Testis (tissue), 3 donors: ENCODE measurements around the gene SNAP23. TPM values are rescaled to one million over a fixed set of nuclear protein-coding genes. Genes with fewer than 3 reads are reported as not detected.

ENCODE experiments used
- DNase-seq: peaks from one replicate; pipeline ENCODE4 v3.0.0-alpha.2; 2019
- H3K27ac ChIP-seq, 2 donors: fragments of 200-600 bp; sonication (generic); one replicate each; pipeline ENCODE4 v1.5.1; 2019
- H3K27me3 ChIP-seq: fragments of 200-600 bp; sonication (generic); one replicate; pipeline ENCODE4 v1.5.1; 2019
- H3K36me3 ChIP-seq: fragments of 200-600 bp; sonication (generic); one replicate; pipeline ENCODE4 v1.5.1; 2017; ENCODE audit warnings: low read depth; ENCODE audit errors: missing control alignments
- H3K4me1 ChIP-seq: fragments of 200-600 bp; sonication (generic); one replicate; pipeline ENCODE4 v1.5.1; 2019
- H3K4me3 ChIP-seq, 2 donors: fragments of 200-600 bp; sonication (generic); one replicate each; pipeline ENCODE4 v1.5.1; 2017 to 2019
- H3K9me3 ChIP-seq: fragments of 200-600 bp; sonication (generic); one replicate; pipeline ENCODE4 v1.5.1; 2017
- POLR2A ChIP-seq: fragments of 450-650 bp; IDR thresholded peaks from one replicate; pipeline ENCODE4 v1.6.1; 2017; ENCODE audit warnings: antibody characterized with exemption, mild to moderate bottlenecking, moderate library complexity
- WGBS, 2 donors: methylation state at CpG; one replicate each; pipeline ENCODE4 v1.1.5; 2018; 5-methylcytosine and 5-hydroxymethylcytosine counted together
- intact Hi-C: fragments of 100-400 bp; cut with DNase I; formaldehyde crosslinking; loops from one replicate; pipeline ENCODE4 v1.15.1; 2023; ENCODE audit warnings: low total_unique reads
- polyA plus RNA-seq: library from polyadenylated mRNA; stranded (reverse); fragments of 350-450 nt; fragmentation: Illumina TruSeq; extraction: RNeasy Lipid Tissue Mini Kit (QIAGEN cat#74804); gene quantifications from one replicate; pipeline ENCODE4 v1.2.3, GENCODE V29; 2014; ENCODE audit warnings: low read depth, low replicate concordance; ENCODE audit not compliant: insufficient read depth
- total RNA-seq, 2 donors: library from RNA; depleted of rRNA; stranded (reverse); fragments of >200 nt; gene quantifications; one replicate each; pipeline ENCODE4 v1.2.3, GENCODE V29; 2016
- TF ChIP-seq, protein P1 (sequence below), 3 experiments: fragments of 450-650 bp in 2 of 3; fragments of 200-600 bp in 1 of 3; sonication (generic) in 1 of 3; IDR thresholded peaks; one replicate each; pipeline ENCODE4 v1.5.1; 2016 to 2019; ENCODE audit warnings: antibody characterized with exemption in 3 of 3, mild to moderate bottlenecking in 2 of 3, moderate library complexity in 1 of 3

SNAP23 gene
- total and polyA plus RNA-seq, 3 donors from 2014 or later, result 99.4 to 114 (median 101) TPM

- H3K4me1 ChIP-seq, result peaks cover 16% of the 10 kb centered on the region
- WGBS, 2 donors, result 60 to 70% methylated on average over 2 of the region's 2 CpGs
- TF ChIP-seq, protein P1, sequence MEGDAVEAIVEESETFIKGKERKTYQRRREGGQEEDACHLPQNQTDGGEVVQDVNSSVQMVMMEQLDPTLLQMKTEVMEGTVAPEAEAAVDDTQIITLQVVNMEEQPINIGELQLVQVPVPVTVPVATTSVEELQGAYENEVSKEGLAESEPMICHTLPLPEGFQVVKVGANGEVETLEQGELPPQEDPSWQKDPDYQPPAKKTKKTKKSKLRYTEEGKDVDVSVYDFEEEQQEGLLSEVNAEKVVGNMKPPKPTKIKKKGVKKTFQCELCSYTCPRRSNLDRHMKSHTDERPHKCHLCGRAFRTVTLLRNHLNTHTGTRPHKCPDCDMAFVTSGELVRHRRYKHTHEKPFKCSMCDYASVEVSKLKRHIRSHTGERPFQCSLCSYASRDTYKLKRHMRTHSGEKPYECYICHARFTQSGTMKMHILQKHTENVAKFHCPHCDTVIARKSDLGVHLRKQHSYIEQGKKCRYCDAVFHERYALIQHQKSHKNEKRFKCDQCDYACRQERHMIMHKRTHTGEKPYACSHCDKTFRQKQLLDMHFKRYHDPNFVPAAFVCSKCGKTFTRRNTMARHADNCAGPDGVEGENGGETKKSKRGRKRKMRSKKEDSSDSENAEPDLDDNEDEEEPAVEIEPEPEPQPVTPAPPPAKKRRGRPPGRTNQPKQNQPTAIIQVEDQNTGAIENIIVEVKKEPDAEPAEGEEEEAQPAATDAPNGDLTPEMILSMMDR (IDR thresholded peaks at IDR 0.05), result no peak
- no peak for TF ChIP-seq POLR2A
- no peak for DNase-seq
- no peak overlapping the region for H3K4me3 ChIP-seq
- no peaks in the 10 kb centered on the region for H3K9me3 ChIP-seq
- H3K36me3 ChIP-seq, result no peaks in the 10 kb centered on the region
- H3K27me3 ChIP-seq, result no peaks in the 10 kb centered on the region
- H3K27ac ChIP-seq, result no peak overlapping the region
- intact Hi-C loops, result no loop called here
Measured at GRCh38 chr15:42474827-42475226, 20.6 kb upstream of the SNAP23 start.

DNA sequence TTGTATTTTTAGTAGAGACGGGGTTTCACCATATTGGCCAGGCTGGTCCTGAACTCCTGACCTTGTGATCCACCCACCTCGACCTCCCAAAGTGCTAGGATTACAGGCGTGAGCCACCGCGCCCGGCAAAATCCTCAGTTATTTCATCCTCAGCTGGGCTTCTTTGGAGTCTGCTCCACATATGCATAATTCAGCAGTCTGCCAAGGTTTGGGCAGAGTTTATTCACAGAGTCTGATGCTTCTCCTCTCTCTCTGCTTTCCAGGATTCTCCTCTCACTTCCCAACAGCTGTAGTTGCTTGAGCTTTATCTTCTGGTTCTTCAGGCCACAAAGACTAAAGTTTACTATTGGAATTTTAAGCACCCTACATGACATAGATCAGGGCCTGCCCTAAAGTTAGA is 12.7 kb upstream of the SNAP23 start:
- no peak for DNase-seq
- intact Hi-C loops, result no loop called here
- TF ChIP-seq, protein P1 (IDR thresholded peaks at IDR 0.05), result no peak
- no peak for TF ChIP-seq POLR2A
- H3K4me1 ChIP-seq, result peaks cover 6% of the 10 kb centered on the region
- H3K4me3 ChIP-seq, result no peak overlapping the region
- no peaks in the 10 kb centered on the region for H3K36me3 ChIP-seq
- H3K9me3 ChIP-seq, result no peaks in the 10 kb centered on the region
- 95 to 99% methylated on average over 6 of the region's 6 CpGs for WGBS, 2 donors
- H3K27me3 ChIP-seq, result no peaks in the 10 kb centered on the region
- H3K27ac ChIP-seq, result no peak overlapping the region

GRCh38 chr15:42483677-42484076 is 11.8 kb upstream of the SNAP23 start:
- Histone ChIP-seq H3K4me3 (no peak overlapping the region), H3K36me3 (no peaks in the 10 kb centered on the region), H3K27ac (no peak overlapping the region), H3K9me3 (no peaks in the 10 kb centered on the region), H3K4me1 (peaks cover 6% of the 10 kb centered on the region), H3K27me3 (no peaks in the 10 kb centered on the region)
- WGBS, 2 donors, result 93 to 100% methylated on average over 1 of the region's 1 CpG
- TF ChIP-seq, protein P1 (IDR thresholded peaks at IDR 0.05), result no peak
- TF ChIP-seq POLR2A, result no peak
- no peak for DNase-seq
- intact Hi-C loops, result no loop called here

GRCh38 chr15:42490291-42490670 is 5.2 kb upstream of the SNAP23 start:
- WGBS, 2 donors, result 1 to 2% methylated on average over 11 of the region's 11 CpGs
- TF ChIP-seq, protein P1 (IDR thresholded peaks at IDR 0.05), result no peak
- no peak for TF ChIP-seq POLR2A
- intact Hi-C loops, result no loop called here
- no peaks in the 10 kb centered on the region for H3K9me3 ChIP-seq
- peaks cover 12% of the 10 kb centered on the region for H3K4me1 ChIP-seq
- H3K36me3 ChIP-seq, result no peaks in the 10 kb centered on the region
- peak overlapping the region; percentile 93 to 97 for H3K27ac ChIP-seq
- no peak for DNase-seq
- no peaks in the 10 kb centered on the region for H3K27me3 ChIP-seq
- peak overlapping the region; percentile 76 to 83 for H3K4me3 ChIP-seq

DNA sequence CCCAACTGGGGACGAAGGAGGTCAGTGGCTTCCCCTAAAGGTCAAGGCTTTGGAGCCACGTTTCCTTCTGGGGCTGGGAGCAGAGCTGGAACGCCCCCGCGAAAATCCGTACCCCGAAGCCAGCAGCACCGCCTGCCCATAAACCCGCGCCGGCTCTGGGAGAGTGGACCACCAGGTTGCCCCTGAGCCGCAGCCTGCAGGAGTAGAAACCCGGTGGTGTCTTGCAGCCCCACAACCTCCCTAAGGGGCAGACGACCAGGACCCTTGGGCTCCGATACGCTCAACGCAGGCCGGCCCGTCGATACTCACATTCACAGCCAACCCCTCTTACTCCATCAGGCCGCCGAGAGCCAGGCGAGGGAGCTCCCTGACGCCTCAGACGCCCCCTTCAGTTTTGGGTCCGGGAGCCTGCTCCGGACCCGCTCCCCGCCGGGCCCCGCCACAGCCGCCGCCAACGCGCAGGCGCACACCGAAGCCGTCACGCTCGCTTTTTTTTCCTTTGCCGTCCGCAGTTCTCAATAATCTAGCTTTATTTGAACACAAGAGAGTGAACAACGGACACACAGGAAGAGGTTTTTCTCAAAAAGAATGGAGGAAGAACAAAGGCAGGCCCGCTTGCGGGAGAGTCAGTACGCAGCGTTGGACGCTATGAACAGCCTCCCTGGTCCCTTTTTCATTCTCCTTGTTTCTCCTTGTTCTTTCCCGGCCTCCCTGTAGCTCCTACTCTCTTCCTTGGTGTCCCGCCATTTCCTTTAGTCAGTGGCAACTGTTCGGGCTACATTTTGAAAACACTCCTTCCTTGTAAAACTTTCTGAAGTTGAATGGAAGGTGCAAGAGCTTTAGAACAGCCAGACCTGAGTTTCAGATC is 4.5 kb upstream of the SNAP23 start, which contains the start of gene ZNF106:
TSS of gene ZNF106 (minus strand) at position 471 of the 868 bp plus-strand sequence. CDS start 18,852 bp downstream, outside the sequence.
- intact Hi-C loops, result no loop called here
- peak within 1 kb of the TSS; percentile 93 to 97 for H3K27ac ChIP-seq
- 1% methylated on average over 32 to 50 of the region's 51 CpGs for WGBS, 2 donors
- DNase-seq, result peak; percentile 85
- peak within 1 kb of the TSS; percentile 76 to 83 for H3K4me3 ChIP-seq
- no peaks in the 10 kb centered on the region for H3K27me3 ChIP-seq
- no peaks in the 10 kb centered on the region for H3K9me3 ChIP-seq
- peaks cover 12% of the 10 kb centered on the region for H3K4me1 ChIP-seq
- no peaks in the 10 kb centered on the region for H3K36me3 ChIP-seq
- TF ChIP-seq POLR2A, result peak; percentile 53
- TF ChIP-seq, protein P1 (IDR thresholded peaks at IDR 0.05), result no peak
